Activated CD4-positive, alpha-beta T cell treated with anti-CD3 and anti-CD28 coated beads, Interleukin-2, amount 10 ng/mL, durations not matched to agents 7 days and 5 days (primary cell): Measurements from ENCODE around the gene OSBP2. TPM values are rescaled to one million over a fixed set of nuclear protein-coding genes. Genes with fewer than 3 reads are reported as not detected.

ENCODE experiments used
- CTCF ChIA-PET: fragments of 350-600 bp; sonication (Branson Sonifier 250); formaldehyde crosslinking; loops from one replicate; lab custom pipeline; 2021; ENCODE audit warnings: antibody characterized with exemption; lab: Charles Lee
- POLR2A ChIA-PET: fragments of 350-600 bp; sonication (Branson Sonifier 250); formaldehyde crosslinking; loops from one replicate; lab custom pipeline; 2021; ENCODE audit warnings: antibody characterized with exemption; lab: Charles Lee
- DNase-seq: peaks from one replicate; pipeline ENCODE4 v3.0.0-alpha.2; 2020
- H3K27ac Mint-ChIP-seq: one replicate; pipeline ENCODE4 v1.8.0; 2021; ENCODE audit warnings: mild to moderate bottlenecking, moderate library complexity, mixed read lengths
- H3K27me3 Mint-ChIP-seq: one replicate; pipeline ENCODE4 v1.8.0; 2021; ENCODE audit warnings: mixed read lengths
- H3K36me3 Mint-ChIP-seq: one replicate; pipeline ENCODE4 v1.8.0; 2021; ENCODE audit warnings: low read depth, mixed read lengths
- H3K4me1 Mint-ChIP-seq: one replicate; pipeline ENCODE4 v1.8.0; 2021; ENCODE audit warnings: mixed read lengths
- H3K4me3 Mint-ChIP-seq: one replicate; pipeline ENCODE4 v1.8.0; 2021; ENCODE audit warnings: mild to moderate bottlenecking, moderate library complexity, mixed read lengths
- H3K9me3 Mint-ChIP-seq: one replicate; pipeline ENCODE4 v1.8.0; 2021; ENCODE audit warnings: mixed read lengths
- total RNA-seq, 2 experiments: library from RNA; stranded (reverse); gene quantifications; one replicate each; pipeline ENCODE4 v1.2.3, GENCODE V29; 2021

The OSBP2 gene
- total RNA-seq, 2 experiments from 2014 or later, result 1.1 TPM

DNA sequence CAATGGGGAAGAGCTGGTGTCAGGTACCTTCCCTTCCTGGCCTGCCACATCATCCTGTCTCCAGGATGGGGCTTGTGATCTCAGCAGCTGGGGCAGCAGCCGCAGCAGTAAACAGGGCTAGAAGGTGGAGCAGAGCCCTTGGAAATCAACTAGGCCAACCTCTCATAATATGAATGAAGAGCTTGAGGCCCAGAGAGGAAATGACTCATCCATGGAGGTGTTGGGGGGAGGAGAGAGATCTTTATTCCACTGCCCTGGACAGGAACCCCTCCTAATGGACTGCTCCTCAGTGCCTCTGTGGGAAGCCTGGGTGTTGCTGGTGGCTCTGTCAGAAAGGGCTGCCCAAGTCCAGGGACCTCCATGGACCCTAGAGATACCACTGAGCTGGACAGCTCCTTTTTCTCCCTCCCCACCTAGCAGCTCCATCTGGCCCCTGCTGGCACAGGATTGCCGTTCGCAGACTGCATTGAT lies 111.8 kb downstream of the OSBP2 start:
- Mint-ChIP-seq H3K9me3 (no peaks in the 10 kb centered on the region), H3K4me3 (no peak overlapping the region), H3K4me1 (peaks cover 8% of the 10 kb centered on the region), H3K27me3 (peaks cover 17% of the 10 kb centered on the region), H3K27ac (no peak overlapping the region), H3K36me3 (no peaks in the 10 kb centered on the region)
- no peak for DNase-seq
- CTCF ChIA-PET, result no interaction called here
- POLR2A ChIA-PET, result no interaction called here

DNA sequence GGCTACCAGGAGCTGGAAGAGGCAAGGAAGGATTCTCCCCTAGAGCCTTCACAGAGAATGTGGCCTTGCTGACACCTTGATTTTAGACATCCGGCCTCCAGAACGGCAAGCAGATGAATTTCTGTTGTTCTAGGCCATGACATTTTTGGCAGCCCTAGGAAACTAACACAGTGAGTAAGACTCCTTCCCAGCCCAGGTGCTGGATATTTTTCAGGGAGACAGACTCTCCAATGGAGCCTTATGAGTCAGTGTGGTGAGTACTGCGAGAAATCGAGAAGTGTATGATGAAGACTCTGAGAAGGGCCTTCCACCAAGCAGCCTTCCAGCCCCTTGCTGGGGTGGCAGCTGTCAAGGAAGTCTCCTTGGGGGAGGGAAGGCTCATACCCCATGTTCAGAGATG lies 114.4 kb downstream of the OSBP2 start:
- peaks cover 6% of the 10 kb centered on the region for H3K27me3 Mint-ChIP-seq
- peaks cover 4% of the 10 kb centered on the region for H3K4me1 Mint-ChIP-seq
- DNase-seq, result no peak
- no peaks in the 10 kb centered on the region for H3K9me3 Mint-ChIP-seq
- CTCF ChIA-PET, result no interaction called here
- no peak overlapping the region for H3K27ac Mint-ChIP-seq
- no peaks in the 10 kb centered on the region for H3K36me3 Mint-ChIP-seq
- POLR2A ChIA-PET, result no interaction called here
- no peak overlapping the region for H3K4me3 Mint-ChIP-seq

DNA sequence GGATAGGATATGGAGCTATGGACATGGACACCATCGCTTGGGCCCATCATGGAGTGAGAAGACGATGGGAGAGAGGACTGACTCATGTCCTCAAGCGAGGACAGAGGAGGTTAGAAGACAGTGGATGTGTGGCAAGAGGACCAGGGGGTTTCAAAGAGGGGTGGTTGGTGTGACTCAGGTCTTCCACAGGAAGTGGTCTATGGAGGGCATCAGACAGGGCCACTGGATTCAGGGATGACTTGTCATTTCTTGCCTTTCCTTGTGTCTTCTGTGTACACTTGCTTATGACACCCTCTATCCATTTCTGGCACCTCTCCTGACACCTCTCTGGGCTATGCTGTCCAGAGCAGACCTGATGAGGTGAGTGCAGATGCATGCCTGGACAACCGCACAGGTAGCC lies 115.4 kb downstream of the OSBP2 start:
- Mint-ChIP-seq H3K4me1 (peaks cover 4% of the 10 kb centered on the region), H3K9me3 (no peaks in the 10 kb centered on the region), H3K27ac (no peak overlapping the region), H3K4me3 (no peak overlapping the region), H3K36me3 (no peaks in the 10 kb centered on the region), H3K27me3 (no peaks in the 10 kb centered on the region)
- ChIA-PET CTCF (interaction anchor here (1.4 kb wide), 1 partner anchor 27 kb away, joined by 4 read pairs; no protein-coding TSS in a partner anchor), POLR2A (no interaction called here)
- no peak for DNase-seq

DNA sequence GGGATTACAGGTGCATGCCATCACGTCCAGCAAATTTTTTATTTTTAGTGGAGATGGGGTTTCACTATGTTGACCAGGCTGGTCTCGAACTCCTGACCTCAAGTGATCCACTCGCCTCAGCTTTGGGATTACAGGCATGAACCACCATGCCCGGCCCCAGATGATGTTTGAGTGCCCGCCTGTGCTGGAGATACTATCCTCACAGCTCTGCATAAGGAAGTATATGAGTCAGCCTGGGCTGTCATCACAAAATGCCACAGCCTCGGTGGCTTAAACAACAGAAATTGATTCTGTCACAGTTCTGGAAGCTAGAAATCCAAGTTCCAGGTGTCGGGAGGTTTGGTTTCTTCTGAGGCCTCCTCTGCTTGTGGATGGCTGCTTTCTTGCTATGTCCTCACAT lies 119.3 kb downstream of the OSBP2 start:
- CTCF ChIA-PET, result no interaction called here
- POLR2A ChIA-PET, result no interaction called here
- Mint-ChIP-seq H3K4me1 (no peaks in the 10 kb centered on the region), H3K36me3 (no peaks in the 10 kb centered on the region), H3K27ac (no peak overlapping the region), H3K27me3 (peaks cover 5% of the 10 kb centered on the region), H3K4me3 (no peak overlapping the region), H3K9me3 (no peaks in the 10 kb centered on the region)
- DNase-seq, result no peak

DNA sequence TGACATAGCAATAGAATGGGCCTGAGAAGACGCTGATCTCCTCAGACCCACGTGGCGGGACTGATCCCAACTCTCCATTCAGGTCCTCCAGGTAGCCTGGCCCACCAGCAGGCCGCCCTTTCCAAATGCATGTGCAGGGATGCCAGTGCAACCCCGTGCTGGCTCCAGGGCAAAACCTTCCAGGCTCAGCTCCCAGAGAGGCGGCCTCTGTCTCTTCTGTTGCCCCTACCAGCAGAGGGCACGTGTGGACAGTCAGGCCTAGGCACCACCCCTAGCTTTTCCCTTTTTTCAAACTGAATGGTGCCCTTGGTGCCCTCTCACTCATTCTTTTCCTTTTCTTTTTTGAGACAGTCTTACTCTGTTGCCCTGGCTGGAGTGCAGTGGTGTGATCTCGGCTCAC lies 121.7 kb downstream of the OSBP2 start:
- CTCF ChIA-PET, result no interaction called here
- Mint-ChIP-seq H3K36me3 (no peaks in the 10 kb centered on the region), H3K27ac (no peak overlapping the region), H3K27me3 (peaks cover 14% of the 10 kb centered on the region), H3K4me3 (no peak overlapping the region), H3K9me3 (no peaks in the 10 kb centered on the region), H3K4me1 (peaks cover 2% of the 10 kb centered on the region)
- no peak for DNase-seq
- POLR2A ChIA-PET, result no interaction called here

DNA sequence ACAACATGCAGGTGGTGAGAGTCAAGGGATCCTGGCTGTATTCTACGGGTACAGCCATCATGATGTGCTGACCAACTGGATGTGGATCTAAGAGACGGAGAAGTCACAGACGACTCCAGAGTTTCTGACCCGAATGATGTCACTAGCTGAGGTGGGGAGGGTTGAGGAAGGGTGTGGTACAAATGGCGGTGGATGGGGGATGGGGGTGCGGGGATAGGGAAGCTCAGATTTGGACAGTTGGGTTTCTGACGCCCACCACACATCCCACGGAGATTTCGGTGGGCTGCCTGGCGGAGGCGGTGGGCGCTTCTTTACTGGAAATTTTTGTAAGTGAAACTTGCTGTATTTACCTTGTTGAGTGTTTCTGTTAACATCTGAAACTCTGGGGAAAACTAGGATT lies 126.7 kb downstream of the OSBP2 start:
- Mint-ChIP-seq H3K27me3 (peaks cover 35% of the 10 kb centered on the region), H3K27ac (no peak overlapping the region), H3K4me1 (peaks cover 4% of the 10 kb centered on the region), H3K4me3 (no peak overlapping the region), H3K9me3 (no peaks in the 10 kb centered on the region), H3K36me3 (no peaks in the 10 kb centered on the region)
- ChIA-PET CTCF (no interaction called here), POLR2A (no interaction called here)
- no peak for DNase-seq

DNA sequence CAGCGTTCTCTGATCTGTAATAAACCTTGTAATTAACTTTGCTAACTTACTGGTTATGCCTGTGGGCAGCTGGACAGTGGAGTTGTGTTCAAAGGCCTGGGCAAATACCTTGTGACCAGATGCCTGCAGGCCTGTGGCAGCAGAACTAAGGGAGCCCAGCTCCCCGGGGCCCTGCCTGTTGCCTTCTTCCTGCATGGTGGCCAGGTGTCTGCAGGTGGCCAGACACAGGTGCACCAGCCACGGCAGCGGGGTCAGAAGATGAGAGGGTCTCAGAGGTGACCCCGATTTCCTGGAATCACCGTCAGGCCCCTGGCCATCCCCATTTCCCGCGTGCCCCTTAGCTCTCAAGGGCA lies 127.2 kb downstream of the OSBP2 start:
- Mint-ChIP-seq H3K4me1 (peaks cover 4% of the 10 kb centered on the region), H3K9me3 (no peaks in the 10 kb centered on the region), H3K36me3 (no peaks in the 10 kb centered on the region), H3K27ac (no peak overlapping the region), H3K4me3 (no peak overlapping the region), H3K27me3 (peaks cover 35% of the 10 kb centered on the region)
- ChIA-PET POLR2A (no interaction called here), CTCF (no interaction called here)
- DNase-seq, result no peak

DNA sequence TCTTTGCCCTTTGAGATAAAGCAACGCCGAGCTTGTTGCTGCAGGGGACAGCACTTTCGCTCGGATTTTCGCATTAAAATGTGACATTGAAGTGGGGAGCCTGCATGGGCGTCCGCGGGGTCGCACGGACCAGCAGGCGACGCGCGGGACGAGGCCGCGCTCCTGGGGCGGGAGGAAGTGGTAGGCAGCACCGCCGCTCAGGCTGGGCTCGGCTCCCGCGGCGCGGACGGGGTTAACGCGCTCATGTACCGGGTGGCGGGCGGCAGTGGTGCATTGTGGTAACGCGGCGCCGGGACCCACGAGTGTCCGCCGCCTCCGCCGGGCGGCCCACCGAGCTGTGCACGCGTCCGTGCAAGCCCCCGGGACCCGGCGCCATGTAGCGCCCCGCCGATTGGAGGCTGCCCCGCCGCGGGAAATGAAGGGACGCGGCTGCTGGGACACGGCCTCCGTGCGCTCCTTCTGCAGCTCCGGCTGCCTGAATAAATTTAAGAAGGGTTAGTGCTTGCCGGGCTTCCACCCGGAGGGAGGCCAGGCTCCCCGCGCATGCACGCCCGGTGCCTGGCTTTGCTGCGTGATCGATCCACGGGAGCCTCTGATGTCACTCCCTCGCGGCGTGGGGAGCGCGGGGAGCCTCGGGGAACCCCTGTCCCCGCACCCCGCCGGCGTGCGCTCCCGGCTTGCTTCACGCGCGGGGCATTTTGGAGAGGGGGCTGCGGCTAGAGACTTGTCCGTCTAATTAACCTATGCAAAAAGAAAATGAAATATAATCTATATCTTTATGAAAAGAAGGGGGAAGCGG lies 127.7 kb downstream of the OSBP2 start:
- H3K36me3 Mint-ChIP-seq, result no peaks in the 10 kb centered on the region
- H3K27ac Mint-ChIP-seq, result no peak overlapping the region
- H3K9me3 Mint-ChIP-seq, result no peaks in the 10 kb centered on the region
- no peak for DNase-seq
- peaks cover 4% of the 10 kb centered on the region for H3K4me1 Mint-ChIP-seq
- POLR2A ChIA-PET, result no interaction called here
- no peak overlapping the region for H3K4me3 Mint-ChIP-seq
- CTCF ChIA-PET, result no interaction called here
- peaks cover 33% of the 10 kb centered on the region for H3K27me3 Mint-ChIP-seq

DNA sequence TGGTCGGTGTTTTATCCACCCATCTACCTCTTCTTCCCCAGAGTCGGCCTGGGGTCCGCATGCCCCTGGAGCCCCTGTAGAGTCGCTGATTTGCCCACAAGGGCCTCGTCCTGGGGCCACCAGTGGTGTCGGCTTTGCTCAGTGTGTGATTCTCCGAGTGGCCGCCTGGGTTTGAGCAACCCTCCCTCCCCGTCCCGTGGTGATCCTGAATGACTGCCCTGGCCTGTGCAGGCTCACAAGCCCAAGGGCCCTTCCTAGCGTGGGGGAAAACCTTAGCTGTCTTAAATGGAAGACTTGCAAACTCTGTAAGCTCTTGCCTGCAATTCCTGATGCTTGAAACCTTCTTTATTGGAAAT lies 128.3 kb downstream of the OSBP2 start:
- H3K4me3 Mint-ChIP-seq, result peak overlapping the region; percentile 8
- H3K9me3 Mint-ChIP-seq, result no peaks in the 10 kb centered on the region
- POLR2A ChIA-PET, result no interaction called here
- H3K4me1 Mint-ChIP-seq, result peaks cover 4% of the 10 kb centered on the region
- H3K36me3 Mint-ChIP-seq, result no peaks in the 10 kb centered on the region
- no peak overlapping the region for H3K27ac Mint-ChIP-seq
- DNase-seq, result no peak
- H3K27me3 Mint-ChIP-seq, result peaks cover 33% of the 10 kb centered on the region
- CTCF ChIA-PET, result no interaction called here

DNA sequence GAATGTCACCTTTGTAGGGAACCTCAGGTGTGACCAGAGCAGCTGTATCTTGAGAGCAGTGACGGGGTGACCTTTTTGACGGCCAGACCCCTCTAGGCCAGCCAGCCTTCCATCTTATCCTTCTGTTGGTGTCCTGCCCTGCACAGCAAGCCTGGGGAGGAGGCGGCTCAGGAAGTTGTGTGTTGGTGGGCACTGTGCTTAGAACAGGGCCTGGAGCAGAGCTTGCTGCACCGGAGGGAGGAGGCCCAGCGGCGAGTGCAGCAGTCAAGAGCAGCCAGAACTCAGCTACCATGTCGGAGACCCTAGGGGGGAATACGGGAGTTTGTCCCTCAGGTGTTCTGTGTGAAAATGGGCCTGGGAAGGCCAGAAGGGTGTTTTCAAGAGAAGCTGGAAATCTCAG lies 129.4 kb downstream of the OSBP2 start:
- POLR2A ChIA-PET, result no interaction called here
- no peak overlapping the region for H3K4me3 Mint-ChIP-seq
- no peaks in the 10 kb centered on the region for H3K9me3 Mint-ChIP-seq
- H3K27me3 Mint-ChIP-seq, result peaks cover 31% of the 10 kb centered on the region
- no peak for DNase-seq
- peaks cover 4% of the 10 kb centered on the region for H3K4me1 Mint-ChIP-seq
- no peaks in the 10 kb centered on the region for H3K36me3 Mint-ChIP-seq
- H3K27ac Mint-ChIP-seq, result no peak overlapping the region
- CTCF ChIA-PET, result no interaction called here

DNA sequence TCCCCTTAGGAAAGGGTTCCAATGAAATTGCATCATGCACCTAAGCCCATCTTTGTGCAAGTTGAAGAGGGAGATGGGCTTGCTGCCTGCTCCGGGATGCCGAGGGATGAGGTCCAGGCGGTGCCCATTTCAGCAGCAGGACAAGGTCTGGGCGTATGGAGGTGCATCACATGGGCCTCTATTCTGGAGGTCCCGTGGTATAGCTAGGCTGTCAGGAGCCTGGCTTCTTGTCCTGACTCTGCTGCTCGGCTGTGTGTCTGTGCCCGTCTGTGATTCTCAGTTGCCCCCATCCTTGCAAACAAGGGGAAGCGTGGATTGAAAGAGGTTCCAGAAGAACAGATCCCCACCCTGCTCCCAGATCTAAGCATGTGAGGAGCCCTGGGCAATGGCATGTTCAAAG lies 130.0 kb downstream of the OSBP2 start:
- H3K9me3 Mint-ChIP-seq, result no peaks in the 10 kb centered on the region
- no peaks in the 10 kb centered on the region for H3K36me3 Mint-ChIP-seq
- ChIA-PET POLR2A (no interaction called here), CTCF (no interaction called here)
- H3K27ac Mint-ChIP-seq, result no peak overlapping the region
- H3K4me1 Mint-ChIP-seq, result peaks cover 4% of the 10 kb centered on the region
- DNase-seq, result no peak
- H3K4me3 Mint-ChIP-seq, result no peak overlapping the region
- H3K27me3 Mint-ChIP-seq, result peaks cover 31% of the 10 kb centered on the region

DNA sequence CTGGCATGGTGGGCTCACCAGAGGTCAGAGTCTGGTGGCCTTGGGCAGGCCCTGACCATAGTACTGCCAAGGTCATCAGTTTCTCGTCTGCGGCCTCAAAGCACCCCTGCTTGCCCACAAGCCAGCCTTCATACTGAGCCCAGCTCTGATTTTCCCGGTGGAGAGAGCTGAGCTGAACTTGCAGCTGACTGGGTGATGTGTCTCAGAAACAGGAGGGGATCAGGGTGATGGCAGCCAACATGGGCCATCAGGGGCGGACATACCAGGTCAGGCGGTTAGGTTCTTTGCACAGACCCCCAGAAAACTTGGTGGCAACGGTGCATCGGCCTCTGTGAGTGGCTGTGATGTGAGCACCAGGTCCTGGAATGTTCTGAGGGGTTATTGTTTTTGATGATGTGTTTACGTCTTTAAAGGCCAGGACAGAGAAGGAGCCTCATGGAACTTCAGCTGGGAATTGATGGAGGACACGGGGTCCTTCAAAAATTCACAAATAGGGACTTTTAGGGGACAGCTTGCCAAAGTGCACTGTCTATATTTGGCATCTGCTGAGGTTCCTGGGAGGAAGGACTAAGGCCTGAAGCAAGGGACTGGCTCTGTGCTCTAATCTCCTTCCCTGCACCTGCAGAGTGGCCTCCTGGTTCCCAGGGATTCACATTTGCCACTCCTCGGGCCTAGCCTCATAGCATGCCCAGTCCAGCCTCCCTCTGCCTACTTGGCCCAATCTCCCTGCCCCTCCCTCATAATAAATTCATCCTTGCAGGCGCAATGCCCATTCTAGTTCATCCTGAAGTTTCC lies 131.2 kb downstream of the OSBP2 start:
- Mint-ChIP-seq H3K27me3 (peaks cover 27% of the 10 kb centered on the region), H3K9me3 (no peaks in the 10 kb centered on the region), H3K27ac (no peak overlapping the region), H3K4me1 (peaks cover 4% of the 10 kb centered on the region), H3K36me3 (no peaks in the 10 kb centered on the region), H3K4me3 (no peak overlapping the region)
- ChIA-PET POLR2A (no interaction called here), CTCF (no interaction called here)
- no peak for DNase-seq

DNA sequence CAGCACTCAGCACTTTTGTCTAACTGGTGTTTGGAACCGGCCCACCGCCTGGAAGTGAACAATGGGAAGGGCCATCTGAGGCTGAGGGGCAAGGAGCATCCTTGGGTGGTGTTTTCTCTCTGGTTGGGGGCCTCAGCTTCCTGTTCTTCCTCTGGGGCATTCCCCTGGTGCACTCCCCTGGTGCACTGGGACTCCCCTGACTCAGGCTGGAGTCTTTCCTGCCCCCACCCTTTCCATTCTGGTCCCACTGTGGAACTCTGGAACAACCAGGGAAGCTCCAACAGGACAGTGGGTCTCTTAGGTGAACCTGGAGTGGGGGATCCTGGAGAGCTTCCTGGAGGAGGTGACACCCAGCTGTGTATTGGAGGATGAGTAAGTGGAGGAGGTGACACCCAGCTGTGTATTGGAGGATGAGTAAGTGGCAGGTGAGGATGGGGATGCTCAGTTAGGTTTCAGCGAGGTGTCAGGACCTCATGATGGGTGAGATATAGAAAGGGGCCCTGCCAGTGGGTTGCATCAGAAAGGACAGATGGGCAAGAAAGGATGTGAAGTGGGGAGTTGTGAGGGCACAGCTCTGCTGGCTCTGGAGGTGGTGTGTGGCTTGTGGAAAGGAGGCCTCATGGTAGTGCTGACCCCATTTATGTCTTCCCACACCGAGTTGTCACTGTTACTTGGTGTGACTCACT lies 132.1 kb downstream of the OSBP2 start:
- CTCF ChIA-PET, result no interaction called here
- POLR2A ChIA-PET, result no interaction called here
- Mint-ChIP-seq H3K27me3 (peaks cover 19% of the 10 kb centered on the region), H3K27ac (no peak overlapping the region), H3K4me3 (no peak overlapping the region), H3K36me3 (no peaks in the 10 kb centered on the region), H3K9me3 (no peaks in the 10 kb centered on the region), H3K4me1 (peaks cover 2% of the 10 kb centered on the region)
- DNase-seq, result no peak
